Ovary (tissue), 9 donors: ENCODE measurements around the gene ZNF500. TPM values are rescaled to one million over a fixed set of nuclear protein-coding genes. Genes with fewer than 3 reads are reported as not detected.
"Not testable (repeated sequence)": the region's sequence is repeated elsewhere in the genome, so short reads cannot be mapped to it uniquely, and the experiment has no call there.

Experiments used
- DNase-seq, 5 donors: peaks; one replicate each; pipeline ENCODE4 v3.0.0-alpha.2; 2019 to 2020
- H3K27ac ChIP-seq, 2 donors: fragments of 200-600 bp; one replicate each; pipeline versions ENCODE4 v1.5.1 to v1.8.0; 2019 to 2022
- H3K27me3 ChIP-seq: fragments of 200-600 bp; one replicate; pipeline ENCODE4 v1.8.0; 2022
- H3K36me3 ChIP-seq: fragments of 200-600 bp; sonication (generic); one replicate; pipeline ENCODE4 v1.5.1; 2019
- H3K4me1 ChIP-seq: one replicate; pipeline ENCODE4 v1.8.1; 2013; ENCODE audit warnings: mild to moderate bottlenecking, moderate library complexity; ENCODE audit not compliant: insufficient read depth
- H3K4me3 ChIP-seq: fragments of 200-600 bp; sonication (generic); one replicate; pipeline ENCODE4 v1.5.1; 2017
- H3K9me3 ChIP-seq, 2 donors: fragments of 200-600 bp in 1 of 2; sonication (generic) in 1 of 2; one replicate each; pipeline versions ENCODE4 v1.5.1 to v1.8.1; 2013 to 2019; ENCODE audit warnings: mild to moderate bottlenecking in 1 of 2, moderate library complexity in 1 of 2
- CTCF ChIP-seq, 3 donors: fragments of 450-650 bp in 2 of 3; fragments of 200-600 bp in 1 of 3; IDR thresholded peaks; one replicate each; pipeline versions ENCODE4 v1.5.1 to v1.8.0; 2016 to 2022; ENCODE audit warnings: antibody characterized with exemption in 3 of 3, mild to moderate bottlenecking in 1 of 3
- EP300 ChIP-seq: sonication (generic); formaldehyde crosslinking; IDR thresholded peaks from one replicate; pipeline ENCODE4 v1.6.1; 2017; ENCODE audit warnings: antibody characterized with exemption
- POLR2A ChIP-seq: fragments of 450-650 bp; IDR thresholded peaks from one replicate; pipeline ENCODE4 v1.6.1; 2017; ENCODE audit warnings: antibody characterized with exemption, mild to moderate bottlenecking, moderate library complexity
- WGBS, 3 donors: extraction: QIAGEN DNeasy Blood & Tissue Kit in 1 of 3; methylation state at CpG; one replicate each; pipeline versions ENCODE4 v1.1.5 to v1.1.7; 2013 to 2017; 5-methylcytosine and 5-hydroxymethylcytosine counted together
- intact Hi-C, 4 donors: fragments of 100-400 bp; cut with DNase I; formaldehyde crosslinking; loops; one replicate each; pipeline versions ENCODE4 v1.11.0 to v1.15.1; 2022 to 2023
- polyA plus RNA-seq, 2 donors: library from polyadenylated mRNA; stranded (reverse); fragments of 200-250 nt in 1 of 2; fragments of 350-450 nt in 1 of 2; fragmentation: Illumina TruSeq in 1 of 2; extraction: RNeasy Lipid Tissue Mini Kit (QIAGEN cat#74804) in 1 of 2; gene quantifications; one replicate each; pipeline ENCODE4 v1.2.3, GENCODE V29; 2013 to 2014
- total RNA-seq, 7 donors: library from RNA; depleted of rRNA in 2 of 7; stranded (reverse); fragments of >200 nt in 2 of 7; fragmentation: NEBNext Ultra II Directional in 3 of 7; extraction: Animal tissue kit (Norgen Biotek cat#: 25700) in 3 of 7; gene quantifications; one replicate each; pipeline versions ENCODE4 v1.1.0 to v1.2.4, GENCODE V29; 2016 to 2023
- donor health status: DM: no; HTN: no; CAD: no; lungs with moderate emphysema.
- donor health status: DM: no; HTN: no; CAD: no.
- donor health status: Bipolar disorder and iron deficiency.
- donor health status: DM: yes; HTN: yes; CAD: no.
- donor health status: DM: no; HTN: no; CAD: no.
- donor health status: DM: yes; HTN: yes; CAD: no.

Gene ZNF500
- total and polyA plus RNA-seq, 9 donors: 4.7 to 27.7 (median 22.1) TPM

GRCh38 chr16:4788489-4788889 is 21.5 kb upstream of the ZNF500 start:
- no peaks in the 10 kb centered on the region for H3K36me3 ChIP-seq
- intact Hi-C loops: no loop called here
- DNase-seq: no peak
- TF ChIP-seq EP300: no peak
- TF ChIP-seq CTCF (IDR thresholded peaks at IDR 0.05): no peak
- TF ChIP-seq POLR2A: no peak
- H3K27me3 ChIP-seq: no peaks in the 10 kb centered on the region
- WGBS, 3 donors: 43 to 56% (median 45%) methylated on average over 9 of the region's 9 CpGs
- H3K9me3 ChIP-seq: no peaks in the 10 kb centered on the region
- H3K4me1 ChIP-seq: no peaks in the 10 kb centered on the region
- H3K4me3 ChIP-seq: no peak overlapping the region
- no peak overlapping the region for H3K27ac ChIP-seq

GRCh38 chr16:4787627-4788482 is 20.9 kb upstream of the ZNF500 start, which contains the start of gene SEPTIN12:
Gene SEPTIN12, minus strand, starts transcription at chr16:4788345. Its CDS starts 700 bp downstream, at chr16:4787645.
- H3K36me3 ChIP-seq: no peaks in the 10 kb centered on the region
- no peak within 1 kb of the TSS for H3K4me3 ChIP-seq
- no peaks in the 10 kb centered on the region for H3K9me3 ChIP-seq
- no peaks in the 10 kb centered on the region for H3K27me3 ChIP-seq
- no peaks in the 10 kb centered on the region for H3K4me1 ChIP-seq
- DNase-seq: no peak
- no peak within 1 kb of the TSS for H3K27ac ChIP-seq
- intact Hi-C loops: no loop called here
- TF ChIP-seq POLR2A: no peak
- no peak for TF ChIP-seq CTCF (IDR thresholded peaks at IDR 0.05)
- TF ChIP-seq EP300: no peak
- WGBS, 3 donors: 67 to 76% (median 72%) methylated on average over 14 of the region's 14 CpGs

GRCh38 chr16:4787068-4787467 is 20.1 kb upstream of the ZNF500 start:
- Histone ChIP-seq H3K36me3 (no peaks in the 10 kb centered on the region), H3K4me3 (no peak overlapping the region), H3K4me1 (no peaks in the 10 kb centered on the region), H3K27me3 (no peaks in the 10 kb centered on the region), H3K27ac (no peak overlapping the region), H3K9me3 (no peaks in the 10 kb centered on the region)
- no peak for DNase-seq
- intact Hi-C loops: no loop called here
- TF ChIP-seq CTCF (IDR thresholded peaks at IDR 0.05): no peak
- TF ChIP-seq POLR2A: no peak
- TF ChIP-seq EP300: no peak
- WGBS, 3 donors: 93 to 96% (median 93%) methylated on average over 8 of the region's 8 CpGs

- Histone ChIP-seq H3K4me3 (no peak overlapping the region), H3K27me3 (no peaks in the 10 kb centered on the region), H3K9me3 (no peaks in the 10 kb centered on the region), H3K27ac (no peak overlapping the region), H3K4me1 (no peaks in the 10 kb centered on the region), H3K36me3 (no peaks in the 10 kb centered on the region)
- no peak for TF ChIP-seq CTCF (IDR thresholded peaks at IDR 0.05)
- no peak for TF ChIP-seq POLR2A
- TF ChIP-seq EP300: no peak
- no peak for DNase-seq
- 90 to 91% (median 90%) methylated on average over 23 of the region's 23 CpGs for WGBS, 3 donors
- intact Hi-C loops: no loop called here
Measured at GRCh38 chr16:4785758-4786433, 18.9 kb upstream of the ZNF500 start.

- H3K36me3 ChIP-seq, H3K4me1 ChIP-seq, H3K9me3 ChIP-seq, H3K4me3 ChIP-seq, H3K27ac ChIP-seq, DNase-seq, H3K27me3 ChIP-seq, intact Hi-C loops: not testable (repeated sequence)
- 83 to 89% (median 85%) methylated on average over 14 of the region's 14 CpGs for WGBS, 3 donors
Measured at GRCh38 chr16:4784444-4784987, 17.6 kb upstream of the ZNF500 start.
